Thyroid gland (tissue), 4 donors: ENCODE measurements around the gene COL18A1. TPM values are rescaled to one million over a fixed set of nuclear protein-coding genes. Genes with fewer than 3 reads are reported as not detected.

ENCODE experiments used
- DNase-seq, 2 donors: peaks; one replicate each; pipeline ENCODE4 v3.0.0-alpha.2; 2019
- H3K27ac ChIP-seq, 3 donors: fragments of 200-600 bp; sonication (generic); 1 replicate in 2 of 3; 2 replicates in 1 of 3; pipeline ENCODE4 v1.5.1; 2016 to 2019; ENCODE audit warnings: mild to moderate bottlenecking in 1 of 3, moderate library complexity in 1 of 3
- H3K27me3 ChIP-seq: fragments of 200-600 bp; sonication (generic); one replicate; pipeline ENCODE4 v1.5.1; 2019
- H3K36me3 ChIP-seq, 2 donors: fragments of 200-600 bp; sonication (generic); one replicate each; pipeline ENCODE4 v1.5.1; 2016 to 2019
- H3K4me1 ChIP-seq, 2 donors: fragments of 200-600 bp; sonication (generic); one replicate each; pipeline ENCODE4 v1.5.1; 2017 to 2019
- H3K4me3 ChIP-seq, 3 donors: fragments of 200-600 bp; sonication (generic); replicated peaks in 1 of 3; 1 replicate in 2 of 3; 2 replicates in 1 of 3; pipeline ENCODE4 v1.5.1; 2016; ENCODE audit warnings: mild to moderate bottlenecking in 1 of 3
- H3K9me3 ChIP-seq: fragments of 200-600 bp; sonication (generic); one replicate; pipeline ENCODE4 v1.5.1; 2017
- CTCF ChIP-seq, 6 experiments: fragments of 200-600 bp in 3 of 6; fragments of 450-650 bp in 3 of 6; sonication (generic) in 3 of 6; IDR thresholded peaks; one replicate each; pipeline ENCODE4 v1.5.1; 2016 to 2019; ENCODE audit warnings: antibody characterized with exemption in 6 of 6, mild to moderate bottlenecking in 2 of 6, inconsistent platforms in 1 of 6, moderate library complexity in 1 of 6
- POLR2A ChIP-seq, 2 donors: fragments of 450-650 bp; IDR thresholded peaks; one replicate each; pipeline ENCODE4 v1.6.1; 2017; ENCODE audit warnings: antibody characterized with exemption in 2 of 2, mild to moderate bottlenecking in 2 of 2, moderate library complexity in 1 of 2
- WGBS, 2 donors: methylation state at CpG; one replicate each; pipeline ENCODE4 v1.1.5; 2017; 5-methylcytosine and 5-hydroxymethylcytosine counted together
- intact Hi-C: fragments of 100-400 bp; cut with DNase I; formaldehyde crosslinking; loops from one replicate; pipeline ENCODE4 v1.15.1; 2023
- total RNA-seq, 4 donors: library from RNA; depleted of rRNA; stranded (reverse); fragments of >200 nt; gene quantifications; one replicate each; pipeline ENCODE4 v1.2.3, GENCODE V29; 2016

Gene COL18A1
- total RNA-seq, 4 donors from 2014 or later, result 105 to 264 (median 238) TPM

DNA sequence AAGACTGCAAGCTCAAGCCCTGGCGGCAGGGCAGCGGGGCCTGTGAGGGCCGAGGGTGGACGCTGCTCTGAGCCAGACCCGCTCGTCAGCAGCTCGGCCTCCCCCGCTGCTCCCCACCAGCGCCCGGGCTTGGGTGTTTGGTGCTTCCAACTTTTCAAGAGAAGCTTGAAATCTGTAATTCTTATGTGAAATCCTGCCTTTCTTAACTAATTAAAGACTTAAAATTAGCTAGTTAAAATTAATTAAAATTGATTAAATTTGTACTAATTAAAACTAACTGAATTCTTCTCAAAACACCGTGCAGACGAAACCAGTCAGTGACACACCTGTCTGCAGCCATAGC lies 151.3 kb downstream of the COL18A1 start:
- H3K9me3 ChIP-seq, result no peaks in the 10 kb centered on the region
- H3K27ac ChIP-seq, result peak overlapping the region; percentile 74 to 96 (median 77)
- intact Hi-C loops, result loop anchor here (2.0 kb wide), 1 partner anchor 39 kb away; no protein-coding TSS in a partner anchor
- peak overlapping the region in 1 of 3 donors; percentile 48 for H3K4me3 ChIP-seq
- no peaks in the 10 kb centered on the region for H3K27me3 ChIP-seq
- TF ChIP-seq CTCF (IDR thresholded peaks at IDR 0.05), result no peak
- TF ChIP-seq POLR2A (IDR thresholded peaks at IDR 0.05), result no peak
- WGBS, 2 donors, result 21 to 56% methylated on average over 12 of the region's 12 CpGs
- DNase-seq, result no peak
- H3K36me3 ChIP-seq, result no peaks in the 10 kb centered on the region
- H3K4me1 ChIP-seq, result peaks cover 0 to 25% of the 10 kb centered on the region in 2 donors

DNA sequence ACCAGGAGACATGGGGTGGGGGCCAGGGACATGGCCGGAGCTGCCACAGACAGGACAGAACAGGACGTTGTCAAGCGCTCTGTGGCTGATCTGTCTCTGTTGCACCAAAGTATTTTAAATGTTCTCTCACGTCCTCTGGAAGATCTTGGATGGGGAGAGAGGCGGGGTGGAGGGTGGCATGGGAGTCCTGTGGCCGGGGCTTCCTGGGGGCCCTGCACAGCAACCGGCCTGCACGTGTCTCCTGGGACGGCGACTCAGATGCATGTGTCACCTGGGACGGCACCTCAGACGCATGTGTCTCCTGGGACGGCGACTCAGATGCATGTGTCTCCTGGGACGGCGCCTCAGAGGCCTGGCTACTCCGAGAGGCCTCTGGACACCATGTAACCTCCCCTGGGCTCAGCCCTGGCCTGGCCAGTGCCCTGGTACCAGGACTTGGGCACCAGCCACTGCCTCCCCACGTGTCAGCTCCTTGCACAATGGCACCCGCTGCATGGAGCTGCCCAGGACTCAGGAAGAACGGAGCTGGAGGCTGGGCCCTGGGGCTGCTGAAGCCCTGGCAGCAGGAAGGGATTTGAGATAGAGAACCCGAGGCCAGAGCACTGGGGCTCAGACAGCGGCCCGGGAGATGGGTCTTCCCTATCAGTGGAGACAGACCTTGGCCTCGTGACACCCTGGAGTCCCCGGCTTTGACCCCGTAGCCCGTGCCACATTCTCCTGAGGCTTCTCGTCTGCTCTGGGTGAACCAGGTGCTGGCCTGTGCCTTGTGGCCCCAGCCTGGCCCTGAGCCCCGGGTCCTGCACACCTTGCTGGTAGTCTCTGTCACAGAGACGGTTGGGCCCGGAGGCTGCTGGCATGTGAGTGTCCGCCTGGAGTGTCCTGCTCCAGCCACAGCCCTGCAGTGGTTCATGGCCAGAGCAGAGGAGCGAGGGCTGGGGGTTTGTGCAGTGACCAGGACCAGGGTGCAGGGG lies 152.0 kb downstream of the COL18A1 start:
- H3K36me3 ChIP-seq, result no peaks in the 10 kb centered on the region
- DNase-seq, result no peak
- H3K9me3 ChIP-seq, result no peaks in the 10 kb centered on the region
- intact Hi-C loops, result loop anchor here (2.0 kb wide), 1 partner anchor 38 kb away; no protein-coding TSS in a partner anchor
- H3K27ac ChIP-seq, result no peak overlapping the region
- H3K4me1 ChIP-seq, result peaks cover 0 to 32% of the 10 kb centered on the region in 2 donors
- H3K27me3 ChIP-seq, result no peaks in the 10 kb centered on the region
- 90 to 92% methylated on average over 16 to 17 of the region's 33 CpGs for WGBS, 2 donors
- TF ChIP-seq POLR2A (IDR thresholded peaks at IDR 0.05), result no peak
- TF ChIP-seq CTCF (IDR thresholded peaks at IDR 0.05), result no peak
- H3K4me3 ChIP-seq, result no peak overlapping the region

DNA sequence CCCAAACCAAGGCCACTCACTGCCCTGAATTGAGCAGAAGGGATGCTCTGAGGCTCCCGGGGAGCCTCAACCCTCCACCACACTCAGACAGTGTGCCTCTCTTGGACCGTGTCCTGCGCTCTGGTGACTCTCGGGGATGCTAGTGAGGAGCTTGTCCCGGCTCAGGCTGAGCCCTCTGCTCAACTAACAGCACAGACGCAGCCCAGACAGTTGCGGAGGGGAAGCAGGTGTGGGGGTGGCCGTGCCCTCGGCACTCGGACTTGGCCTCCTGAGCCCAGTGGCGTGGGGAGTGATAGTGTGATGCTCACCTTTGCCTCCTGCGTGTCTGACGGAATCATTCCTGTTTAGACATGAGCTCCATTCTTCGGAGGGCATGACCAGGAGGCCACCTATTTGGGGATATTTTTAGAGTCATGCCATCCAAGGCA lies 152.7 kb downstream of the COL18A1 start:
- WGBS, 2 donors, result 88 to 94% methylated on average over 9 of the region's 14 CpGs
- Histone ChIP-seq H3K36me3 (no peaks in the 10 kb centered on the region), H3K27me3 (no peaks in the 10 kb centered on the region), H3K27ac (no peak overlapping the region), H3K4me1 (peaks cover 6 to 37% of the 10 kb centered on the region in 2 donors), H3K4me3 (no peak overlapping the region), H3K9me3 (no peaks in the 10 kb centered on the region)
- DNase-seq, result no peak
- TF ChIP-seq CTCF (IDR thresholded peaks at IDR 0.05) (no peak), POLR2A (IDR thresholded peaks at IDR 0.05) (no peak)
- intact Hi-C loops, result loop anchor here (2.0 kb wide), 1 partner anchor 37 kb away; no protein-coding TSS in a partner anchor

DNA sequence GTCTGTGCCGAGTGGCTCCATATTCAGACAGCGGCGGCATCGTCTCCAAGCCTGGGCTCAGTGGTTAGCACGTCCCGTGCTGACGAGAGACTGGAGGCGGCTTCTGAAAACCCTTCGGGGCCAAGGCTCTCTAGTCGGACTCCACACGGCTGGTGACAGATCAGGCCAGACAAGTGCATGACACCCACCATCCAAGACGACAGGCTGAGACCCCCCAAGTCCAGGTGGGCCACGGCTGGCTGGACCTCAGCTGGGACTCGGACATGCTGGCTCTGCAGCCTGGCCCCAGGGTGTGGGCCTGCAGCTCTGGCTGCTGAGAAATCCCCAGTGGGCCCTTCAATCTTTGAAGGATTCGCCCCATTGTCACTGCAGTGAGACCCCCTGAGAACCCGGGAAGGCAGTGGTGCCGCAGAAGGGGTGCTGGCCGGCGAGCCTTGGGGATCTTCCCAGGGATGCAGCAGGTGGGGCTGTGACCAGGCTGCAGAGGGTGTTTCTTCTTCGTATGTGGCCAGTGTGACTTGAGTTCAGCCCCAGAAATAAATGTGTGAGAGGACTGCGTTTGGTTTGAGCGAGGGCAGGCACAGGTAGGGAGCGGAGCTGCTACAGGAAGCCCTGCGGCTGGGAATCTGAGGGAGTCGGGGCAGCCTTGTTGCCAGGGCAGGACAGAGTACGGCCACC lies 153.2 kb downstream of the COL18A1 start:
- Histone ChIP-seq H3K36me3 (no peaks in the 10 kb centered on the region), H3K27ac (no peak overlapping the region), H3K4me3 (no peak overlapping the region), H3K9me3 (no peaks in the 10 kb centered on the region), H3K4me1 (peaks cover 7 to 39% of the 10 kb centered on the region in 2 donors), H3K27me3 (no peaks in the 10 kb centered on the region)
- TF ChIP-seq CTCF (IDR thresholded peaks at IDR 0.05) (no peak), POLR2A (IDR thresholded peaks at IDR 0.05) (no peak)
- 92 to 95% methylated on average over 22 to 24 of the region's 26 CpGs for WGBS, 2 donors
- intact Hi-C loops, result no loop called here
- no peak for DNase-seq
